Activated CD4-positive, CD25-positive, alpha-beta regulatory T cell treated with anti-CD3 and anti-CD28 coated beads, Interleukin-2, amount 50 U/mL, for 16 hours (primary cell): ENCODE measurements around the gene MYCBPAP.

Experiments used
- DNase-seq: peaks from one replicate; pipeline ENCODE4 v3.0.0-alpha.2; 2020; ENCODE audit warnings: low read depth, low spot score

MYCBPAP gene

GRCh38 chr17:50517504-50518383 lies 9.5 kb downstream of the MYCBPAP start:
- no peak for DNase-seq

- DNase-seq, result no peak
Measured at GRCh38 chr17:50518384-50519023, 10.3 kb downstream of the MYCBPAP start.

DNA sequence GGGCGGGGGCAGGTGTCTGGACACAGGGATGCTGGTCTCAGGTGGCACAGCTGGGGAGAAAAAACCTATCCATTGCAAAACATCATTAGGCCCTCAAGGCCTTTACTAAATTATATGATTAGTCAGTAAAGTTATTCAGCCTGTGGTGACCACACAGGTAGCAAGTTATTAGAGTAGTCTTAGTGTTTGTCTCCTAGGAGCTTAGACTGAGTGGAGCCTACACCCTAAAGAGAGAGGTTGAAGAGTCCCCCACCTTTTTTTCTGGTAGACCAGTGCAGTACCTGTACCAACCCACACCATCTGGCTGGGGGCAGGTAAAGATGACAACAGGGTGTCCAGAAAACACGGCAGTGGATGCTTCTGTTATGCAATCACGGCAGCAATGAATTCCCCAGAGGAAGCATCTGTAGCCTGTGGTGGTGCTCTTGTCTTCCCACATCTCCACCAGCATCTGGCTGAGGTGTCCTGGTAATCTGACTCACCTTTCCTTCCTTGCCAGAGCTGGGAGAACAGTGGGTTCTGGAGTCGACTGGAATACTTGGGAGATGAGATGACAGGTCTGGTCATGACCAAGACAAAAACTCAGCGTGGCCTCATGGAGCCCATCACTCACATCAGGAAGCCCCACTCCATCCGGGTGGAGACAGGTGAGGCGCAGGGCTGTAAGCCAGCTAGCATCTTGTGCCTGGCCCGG lies 11.0 kb downstream of the MYCBPAP start:
- DNase-seq, result no peak

GRCh38 chr17:50520483-50520882 lies 12.2 kb downstream of the MYCBPAP start:
- DNase-seq, result no peak

DNA sequence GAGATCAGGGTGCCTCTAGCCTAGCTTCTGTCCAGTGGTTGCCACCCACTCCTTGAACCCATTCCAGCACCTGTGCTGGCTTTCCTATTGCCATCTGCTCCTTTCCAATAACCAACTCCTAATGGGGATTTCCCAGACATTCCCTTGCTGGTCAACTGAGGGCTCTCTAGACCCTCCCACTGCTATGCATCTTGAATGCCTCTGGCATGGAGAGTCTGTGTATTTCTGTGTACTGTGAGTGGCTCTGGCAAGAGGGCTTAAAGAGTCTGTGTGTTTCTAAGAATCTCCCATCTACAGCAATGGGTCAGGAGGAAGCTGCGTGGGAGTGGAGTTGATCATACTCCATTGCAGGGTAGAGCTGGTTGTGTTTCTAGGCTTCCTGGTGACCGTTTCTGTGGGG lies 13.3 kb downstream of the MYCBPAP start:
- DNase-seq, result no peak

DNA sequence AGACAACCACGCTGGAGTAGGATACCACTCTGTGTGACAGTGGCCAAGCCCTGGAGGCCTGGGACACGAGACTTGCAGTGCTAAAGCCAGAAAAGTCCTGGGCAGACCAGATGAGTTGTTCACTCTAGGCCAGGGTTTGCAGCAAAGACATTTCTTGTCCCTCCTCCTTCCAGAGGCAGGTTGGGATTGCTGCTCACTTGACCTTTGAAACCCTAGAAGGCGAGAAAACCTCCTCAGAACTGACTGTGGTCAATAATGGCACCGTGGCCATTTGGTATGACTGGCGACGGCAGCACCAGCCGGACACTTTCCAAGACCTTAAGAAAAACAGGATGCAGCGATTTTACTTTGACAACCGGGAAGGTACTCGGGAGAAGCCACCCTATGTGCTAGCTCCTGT lies 14.5 kb downstream of the MYCBPAP start:
- no peak for DNase-seq

DNA sequence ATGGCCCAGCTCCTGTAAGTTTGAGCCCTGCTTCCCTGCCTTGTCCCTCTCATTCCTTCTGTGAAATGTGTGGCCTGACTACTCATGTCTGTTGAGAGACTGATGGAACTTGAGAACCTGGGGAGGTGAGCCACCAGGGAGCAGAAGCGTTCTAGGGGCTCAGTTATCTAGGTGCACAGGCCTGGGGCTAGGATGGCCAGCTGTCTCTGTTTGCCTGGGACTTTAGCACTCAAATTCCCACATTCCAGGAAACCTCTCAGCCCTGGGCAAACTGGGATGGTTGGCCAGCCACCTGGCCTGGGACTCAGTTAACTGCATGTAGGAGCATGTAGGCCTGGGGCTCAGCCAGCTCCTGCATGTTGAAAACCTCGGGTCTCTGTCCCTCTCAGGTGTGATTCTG lies 15.0 kb downstream of the MYCBPAP start:
- DNase-seq, result no peak

GRCh38 chr17:50524838-50525237 lies 16.6 kb downstream of the MYCBPAP start:
- no peak for DNase-seq

DNA sequence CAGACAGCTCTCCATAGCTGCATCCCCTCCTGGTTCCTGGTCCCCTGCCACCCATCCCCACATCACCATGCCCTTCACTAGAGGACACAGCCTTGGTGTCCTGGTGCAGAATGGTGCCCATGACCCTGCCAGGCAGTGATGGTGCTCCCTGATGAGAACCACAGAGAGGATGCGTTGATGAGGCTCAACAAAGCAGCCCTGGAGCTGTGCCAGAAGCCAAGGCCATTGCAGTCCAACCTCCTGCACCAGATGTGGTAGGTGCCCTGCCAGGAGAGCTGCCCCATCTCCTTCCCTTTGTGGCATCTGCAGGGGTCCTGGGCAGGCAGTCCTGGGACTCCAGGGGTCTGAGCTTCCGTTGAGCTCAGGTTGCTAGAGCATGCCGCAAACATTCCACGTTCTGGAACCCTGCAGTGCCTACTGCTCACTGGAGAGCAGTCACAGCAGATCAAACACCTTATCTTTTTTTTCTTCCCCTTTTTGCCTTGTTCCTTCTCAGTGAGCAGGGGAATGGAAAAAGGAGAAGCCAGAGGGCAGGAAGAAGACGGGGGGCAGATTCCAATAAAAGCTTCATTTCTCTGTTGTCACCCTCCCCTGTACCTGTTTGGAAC lies 19.0 kb downstream of the MYCBPAP start:
- no peak for DNase-seq

DNA sequence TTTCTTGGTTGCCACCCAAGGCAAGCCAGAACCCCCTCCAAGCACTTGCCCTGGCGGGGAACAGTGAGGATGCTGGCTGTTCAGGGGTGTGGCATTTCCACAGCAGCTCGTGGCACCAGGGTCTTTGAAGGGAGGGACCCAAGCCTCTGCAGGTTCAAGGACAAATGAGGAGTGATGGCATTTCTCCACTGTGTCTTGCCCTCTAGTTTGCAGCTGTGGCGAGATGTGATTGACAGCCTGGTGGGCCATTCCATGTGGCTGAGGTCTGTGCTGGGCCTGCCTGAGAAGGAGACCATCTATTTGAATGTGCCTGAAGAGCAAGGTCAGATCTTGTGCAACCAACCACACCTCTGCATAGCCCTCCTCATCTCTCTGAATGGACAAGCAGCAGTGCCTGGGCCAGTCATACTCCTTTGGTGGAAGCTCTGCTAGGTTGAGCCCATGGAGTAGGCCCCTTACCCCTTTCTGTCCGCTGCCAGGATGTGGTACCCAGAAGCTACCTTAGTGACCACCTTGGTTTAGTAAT lies 19.8 kb downstream of the MYCBPAP start:
- no peak for DNase-seq

DNA sequence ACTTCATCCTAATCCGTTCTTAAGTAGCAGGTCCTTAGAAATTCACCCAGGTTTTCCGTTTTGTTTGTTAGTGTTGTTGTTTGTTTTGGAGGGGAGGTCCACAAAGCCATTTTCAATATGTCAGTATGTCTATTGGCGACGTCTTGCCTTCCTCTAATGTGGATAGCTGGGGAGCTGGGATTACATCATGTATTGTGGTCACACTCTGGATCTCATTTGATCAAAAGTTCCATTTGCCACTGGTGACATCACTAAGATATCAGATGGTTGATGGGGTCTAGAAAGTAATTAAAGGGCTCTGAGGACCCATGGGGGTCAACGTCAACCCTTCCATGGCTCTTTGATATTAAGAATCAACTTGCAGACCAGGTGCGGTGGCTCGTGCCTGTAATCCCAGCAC lies 21.6 kb downstream of the MYCBPAP start:
- no peak for DNase-seq

- no peak for DNase-seq
Measured at GRCh38 chr17:50531428-50532025, 23.3 kb downstream of the MYCBPAP start.

GRCh38 chr17:50532452-50533024 lies 24.3 kb downstream of the MYCBPAP start, which contains the start of gene EPN3:
Gene EPN3, plus strand, starts transcription at chr17:50532735. Its CDS starts 3,822 bp downstream, at chr17:50536557.
- no peak for DNase-seq

DNA sequence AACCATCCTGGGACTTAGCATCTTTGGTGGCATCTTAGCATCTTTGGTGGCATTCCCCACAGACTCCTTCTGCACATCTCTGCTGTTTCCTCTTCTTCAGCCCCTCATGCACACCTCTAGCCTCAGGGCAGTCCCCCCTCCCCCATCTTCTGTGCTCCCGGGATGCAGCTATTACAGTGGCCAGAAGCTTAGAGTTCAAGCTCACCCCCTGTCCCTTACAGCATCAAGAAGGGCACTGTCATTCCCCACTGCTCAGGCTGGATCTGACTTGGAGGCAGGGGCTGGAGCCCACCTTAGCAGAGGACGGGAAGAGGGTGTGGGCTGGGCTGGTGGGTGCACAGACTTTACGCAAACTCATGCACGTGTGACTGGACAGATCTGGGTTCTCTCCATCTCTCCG lies 24.9 kb downstream of the MYCBPAP start:
- no peak for DNase-seq

DNA sequence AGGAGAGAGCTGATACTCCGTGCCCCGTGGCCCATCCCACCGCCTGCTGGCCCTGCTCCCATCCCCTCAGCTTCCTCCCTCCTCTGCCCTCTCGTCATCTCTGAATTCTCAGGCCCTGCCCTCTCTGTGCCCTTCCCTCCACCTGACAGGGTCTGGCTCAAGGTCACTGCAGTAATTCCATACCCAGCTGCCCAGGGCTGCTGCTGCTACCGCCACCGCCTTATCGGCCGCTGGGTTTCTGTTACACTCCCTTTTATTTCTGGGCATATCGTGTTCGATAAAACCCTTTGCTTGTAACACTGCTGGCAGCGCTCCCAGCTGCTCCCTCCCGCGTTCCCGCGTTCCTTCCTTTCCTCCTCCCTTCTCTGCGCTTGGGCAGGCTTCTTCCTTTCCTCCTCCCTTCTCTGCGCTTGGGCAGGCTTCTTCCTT lies 25.5 kb downstream of the MYCBPAP start:
- no peak for DNase-seq

DNA sequence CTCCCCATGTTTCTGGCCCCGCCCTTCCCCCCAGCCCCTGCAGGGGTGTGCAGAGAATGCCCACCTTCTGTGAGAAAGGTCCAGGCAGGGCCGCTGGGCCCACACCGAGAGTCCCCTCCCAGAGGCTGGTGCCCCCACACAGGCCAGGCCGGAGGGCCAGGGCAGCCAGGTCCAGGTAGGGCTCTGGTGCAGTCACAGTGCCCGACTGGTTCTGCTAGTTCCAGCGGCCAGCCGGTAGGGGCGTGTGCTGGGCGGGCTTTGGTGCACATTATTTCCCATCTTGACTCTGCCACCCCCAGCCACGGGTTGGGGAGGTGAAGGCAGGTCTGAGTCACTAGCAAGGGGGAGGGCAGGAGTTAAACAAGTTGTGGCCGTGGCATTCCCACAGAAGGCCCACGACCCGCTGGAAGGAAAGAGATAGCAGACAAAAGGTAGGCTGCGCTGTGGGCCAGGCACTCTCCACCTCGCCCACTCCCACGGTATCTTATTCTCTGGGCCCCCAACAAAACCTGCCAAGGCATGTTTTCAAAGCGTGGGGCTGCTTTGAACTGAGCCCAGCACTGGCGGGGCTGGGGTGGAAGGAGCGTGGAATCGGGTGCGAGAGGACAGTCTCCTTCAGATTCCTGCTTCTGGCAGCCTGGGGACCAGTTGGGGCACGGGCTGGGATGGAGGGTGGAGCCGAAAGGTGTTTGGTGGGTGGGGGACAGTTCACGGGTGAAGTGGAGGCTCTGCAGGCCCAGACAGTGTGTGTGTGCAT lies 26.2 kb downstream of the MYCBPAP start:
- DNase-seq, result no peak

DNA sequence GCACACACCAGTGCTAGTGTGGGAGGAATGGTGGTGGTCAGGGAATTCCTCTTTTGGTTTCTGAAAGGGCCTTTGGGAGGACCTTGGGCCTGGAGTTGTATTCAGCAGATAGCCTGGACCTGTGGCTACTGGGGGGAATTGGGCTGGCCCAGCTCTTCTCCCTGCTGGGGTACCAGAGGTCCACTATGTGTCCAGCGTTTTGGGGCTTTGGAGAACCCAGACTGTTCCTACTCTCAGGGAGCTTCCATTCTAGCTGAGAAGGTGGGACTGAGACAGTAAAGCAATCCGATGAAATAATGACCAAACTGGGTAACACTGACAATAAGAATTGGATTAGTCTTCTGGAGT lies 26.7 kb downstream of the MYCBPAP start:
- no peak for DNase-seq

GRCh38 chr17:50535407-50535806 lies 27.2 kb downstream of the MYCBPAP start:
- DNase-seq, result no peak

GRCh38 chr17:50536683-50537646 lies 28.7 kb downstream of the MYCBPAP start:
- DNase-seq, result no peak
